Lower lobe of right lung (tissue), 2 donors: ENCODE results near the gene ACSM3. TPM values are rescaled to one million over a fixed set of nuclear protein-coding genes. Genes with fewer than 3 reads are reported as not detected.

Experiments used
- ATAC-seq, 2 donors: fragments of 200-7000 bp; cut with Tn5 transposase; one replicate each; pipeline ENCODE4 v1.9.1; 2020 to 2022; ENCODE audit warnings: mild to moderate bottlenecking in 2 of 2, moderate library complexity in 2 of 2
- DNase-seq: peaks from one replicate; pipeline ENCODE4 v3.0.0-alpha.2; 2020
- H3K27ac ChIP-seq: fragments of 200-600 bp; one replicate; pipeline ENCODE4 v1.8.0; 2022
- H3K27me3 ChIP-seq: fragments of 200-600 bp; one replicate; pipeline ENCODE4 v1.8.0; 2022; ENCODE audit warnings: low read depth
- H3K36me3 ChIP-seq: fragments of 200-600 bp; one replicate; pipeline ENCODE4 v1.8.0; 2022; ENCODE audit warnings: mild to moderate bottlenecking
- H3K4me1 ChIP-seq: fragments of 200-600 bp; one replicate; pipeline ENCODE4 v1.8.0; 2022
- H3K4me3 ChIP-seq: fragments of 200-600 bp; one replicate; pipeline ENCODE4 v1.8.0; 2022; ENCODE audit warnings: mild to moderate bottlenecking
- H3K9me3 ChIP-seq: fragments of 200-600 bp; one replicate; pipeline ENCODE4 v1.8.0; 2022
- CTCF ChIP-seq: fragments of 200-600 bp; IDR thresholded peaks from one replicate; pipeline ENCODE4 v1.8.0; 2022; ENCODE audit warnings: antibody characterized with exemption, mild to moderate bottlenecking
- intact Hi-C: fragments of 100-400 bp; cut with DNase I; formaldehyde crosslinking; loops from one replicate; pipeline ENCODE4 v1.11.0; 2022
- total RNA-seq: library from RNA; stranded (reverse); fragmentation: NEBNext Ultra II Directional; extraction: Animal tissue kit (Norgen Biotek cat#: 25700); gene quantifications from one replicate; pipeline ENCODE4 v1.2.1, GENCODE V29; 2021
- donor health status: DM: no; HTN: yes; CAD: no; lungs with severe emphysema.

Gene ACSM3
- total RNA-seq, 1 donor from 2014 or later = 25.2 TPM

DNA sequence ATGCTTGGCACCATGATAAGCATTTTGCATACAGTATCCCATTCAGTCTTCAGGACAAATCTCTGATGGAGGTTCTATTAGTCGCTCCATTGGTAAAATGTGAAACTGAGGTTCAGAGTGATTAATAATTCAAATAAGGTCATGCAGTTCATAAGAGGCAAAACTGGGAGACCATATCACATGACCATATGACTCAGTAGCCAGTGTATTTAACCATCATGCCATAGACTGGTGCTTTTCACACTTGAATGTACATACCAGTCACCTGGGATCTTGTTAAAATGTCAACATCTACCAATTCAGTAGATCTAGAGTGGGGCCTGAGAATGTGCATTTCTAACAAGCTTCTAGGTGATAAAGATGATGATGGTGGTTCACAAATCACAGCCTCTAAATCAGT is 4.3 kb downstream of the ACSM3 start:
- TF ChIP-seq CTCF = no peak
- peaks cover 9% of the 10 kb centered on the region for H3K4me1 ChIP-seq
- no peaks in the 10 kb centered on the region for H3K27me3 ChIP-seq
- H3K36me3 ChIP-seq = no peaks in the 10 kb centered on the region
- no peaks in the 10 kb centered on the region for H3K9me3 ChIP-seq
- no peak overlapping the region for H3K4me3 ChIP-seq
- H3K27ac ChIP-seq = no peak overlapping the region
- intact Hi-C loops = no loop called here
- no peak for DNase-seq
- no peak for ATAC-seq

DNA sequence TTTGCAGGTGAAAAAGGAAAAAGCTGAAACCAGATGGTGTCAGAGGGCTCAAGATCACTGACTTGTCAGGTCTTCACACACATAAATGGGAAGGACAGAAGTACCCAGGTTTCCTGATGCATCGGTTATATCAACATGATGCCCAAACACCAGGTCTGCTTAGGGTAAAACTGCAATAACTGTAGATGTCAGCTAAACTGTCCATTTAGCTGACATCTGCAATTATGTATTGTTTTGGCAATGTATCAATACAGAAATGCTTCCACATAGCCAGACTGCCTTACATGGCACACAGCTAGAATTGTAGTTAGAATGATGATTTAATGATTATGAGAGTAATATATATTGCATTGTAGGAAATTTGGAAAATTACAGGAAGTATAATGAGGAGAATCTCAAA is 5.0 kb downstream of the ACSM3 start:
- no peak overlapping the region for H3K27ac ChIP-seq
- DNase-seq (no peak), ATAC-seq (no peak)
- intact Hi-C loops = no loop called here
- no peaks in the 10 kb centered on the region for H3K9me3 ChIP-seq
- TF ChIP-seq CTCF = no peak
- no peaks in the 10 kb centered on the region for H3K36me3 ChIP-seq
- peaks cover 7% of the 10 kb centered on the region for H3K4me1 ChIP-seq
- H3K4me3 ChIP-seq = no peak overlapping the region
- H3K27me3 ChIP-seq = no peaks in the 10 kb centered on the region

DNA sequence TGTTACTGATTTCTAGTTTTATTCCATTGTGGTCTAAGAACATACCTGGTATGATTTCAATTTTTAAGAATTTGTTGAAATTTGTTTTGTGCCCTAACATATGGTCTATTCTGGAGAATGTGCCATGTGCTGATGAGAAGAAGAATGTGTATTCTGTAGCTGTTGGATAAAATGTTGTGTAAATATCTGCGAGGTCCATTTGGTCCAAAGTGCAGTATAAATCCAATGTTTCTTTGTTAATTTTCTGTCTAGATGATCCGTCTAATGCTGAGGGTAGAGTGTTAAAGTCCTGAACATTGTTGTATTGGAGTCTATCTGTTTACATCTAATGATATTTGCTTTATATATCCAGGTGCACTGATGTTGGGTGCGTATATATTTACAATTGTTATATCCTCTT is 9.9 kb downstream of the ACSM3 start:
- Histone ChIP-seq H3K27me3 (no peaks in the 10 kb centered on the region), H3K9me3 (no peaks in the 10 kb centered on the region), H3K4me1 (no peaks in the 10 kb centered on the region), H3K27ac (no peak overlapping the region), H3K36me3 (no peaks in the 10 kb centered on the region), H3K4me3 (no peak overlapping the region)
- TF ChIP-seq CTCF = no peak
- intact Hi-C loops = no loop called here
- ATAC-seq (no peak), DNase-seq (no peak)

DNA sequence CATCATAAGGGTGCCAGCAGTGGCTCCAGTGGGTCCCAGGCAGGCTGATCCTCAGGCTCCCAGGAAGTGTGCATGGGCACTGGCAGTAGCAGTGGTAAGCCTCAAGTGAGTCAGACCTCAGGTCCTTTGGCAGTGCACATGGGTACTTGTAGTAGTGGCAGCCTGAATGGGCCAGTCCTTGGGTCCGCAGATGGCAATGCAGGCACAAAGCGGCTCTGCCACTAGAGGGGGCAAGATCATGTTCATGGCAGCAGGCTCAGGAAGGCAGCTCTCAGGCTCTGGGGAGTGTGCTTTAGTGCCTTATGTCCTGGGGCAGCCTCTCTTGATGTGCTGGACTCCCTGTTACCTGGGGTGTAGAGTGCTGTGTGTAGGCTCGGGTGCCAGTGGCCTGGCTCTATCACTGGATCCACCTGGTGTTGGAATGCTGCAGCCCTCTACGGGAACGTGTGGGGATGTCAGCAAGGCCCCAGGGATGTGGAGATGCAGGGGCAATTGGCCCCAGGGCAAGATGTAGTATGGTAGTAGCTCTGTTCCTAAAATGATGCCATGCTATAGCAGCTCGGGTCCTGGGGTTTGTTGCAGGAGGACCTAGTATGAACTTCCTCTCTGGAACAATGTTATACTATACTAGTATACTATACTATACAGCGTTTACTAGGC is 11.0 kb downstream of the ACSM3 start:
- Histone ChIP-seq H3K4me3 (no peak overlapping the region), H3K9me3 (no peaks in the 10 kb centered on the region), H3K36me3 (no peaks in the 10 kb centered on the region), H3K4me1 (no peaks in the 10 kb centered on the region), H3K27ac (no peak overlapping the region), H3K27me3 (no peaks in the 10 kb centered on the region)
- peak; percentile 86 for DNase-seq
- peak; percentile 75 for TF ChIP-seq CTCF
- ATAC-seq = peak; percentile 96
- intact Hi-C loops = no loop called here

- ATAC-seq (no peak), DNase-seq (no peak)
- Histone ChIP-seq H3K27me3 (no peaks in the 10 kb centered on the region), H3K27ac (no peak overlapping the region), H3K4me3 (no peak overlapping the region), H3K4me1 (no peaks in the 10 kb centered on the region), H3K36me3 (peaks cover 15% of the 10 kb centered on the region), H3K9me3 (no peaks in the 10 kb centered on the region)
- TF ChIP-seq CTCF = no peak
- intact Hi-C loops = no loop called here
These were observed 17.9 kb downstream of the ACSM3 start for GRCh38 chr16:20781697-20782096.
